ENCODE measurements around the gene ZNF219.

DNA sequence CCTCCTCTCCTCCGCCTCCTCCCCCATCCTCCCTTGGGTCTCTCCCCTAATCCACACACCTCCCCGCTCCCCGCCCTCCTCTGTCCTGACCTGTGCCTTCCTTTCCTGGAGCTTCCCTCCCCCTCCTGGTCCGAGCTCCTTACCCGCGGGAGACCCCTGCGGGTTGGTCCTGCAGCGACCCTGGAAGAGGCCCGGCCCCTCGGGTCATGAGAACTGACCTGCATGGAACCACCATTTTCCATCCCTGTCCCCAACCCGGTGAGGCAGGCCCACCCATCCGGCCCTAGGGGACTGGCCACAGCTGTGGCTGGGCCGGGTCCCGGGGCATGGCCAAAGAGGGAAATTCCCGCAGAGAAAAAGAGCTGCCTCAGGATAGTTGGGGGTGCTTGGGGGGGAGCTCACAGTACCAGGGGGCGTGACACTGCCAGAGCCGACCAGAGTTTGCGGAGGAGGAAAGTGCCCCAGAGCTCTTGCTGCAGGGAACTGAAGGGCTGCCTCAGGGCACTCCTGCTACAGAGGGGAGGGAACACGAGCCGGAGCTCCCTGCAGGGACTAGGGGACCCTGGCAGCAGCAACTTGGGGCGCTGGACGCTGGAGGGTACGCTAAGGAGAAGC is 27.7 kb downstream of the ZNF219 start:
- TF ChIP-seq, protein P1, sequence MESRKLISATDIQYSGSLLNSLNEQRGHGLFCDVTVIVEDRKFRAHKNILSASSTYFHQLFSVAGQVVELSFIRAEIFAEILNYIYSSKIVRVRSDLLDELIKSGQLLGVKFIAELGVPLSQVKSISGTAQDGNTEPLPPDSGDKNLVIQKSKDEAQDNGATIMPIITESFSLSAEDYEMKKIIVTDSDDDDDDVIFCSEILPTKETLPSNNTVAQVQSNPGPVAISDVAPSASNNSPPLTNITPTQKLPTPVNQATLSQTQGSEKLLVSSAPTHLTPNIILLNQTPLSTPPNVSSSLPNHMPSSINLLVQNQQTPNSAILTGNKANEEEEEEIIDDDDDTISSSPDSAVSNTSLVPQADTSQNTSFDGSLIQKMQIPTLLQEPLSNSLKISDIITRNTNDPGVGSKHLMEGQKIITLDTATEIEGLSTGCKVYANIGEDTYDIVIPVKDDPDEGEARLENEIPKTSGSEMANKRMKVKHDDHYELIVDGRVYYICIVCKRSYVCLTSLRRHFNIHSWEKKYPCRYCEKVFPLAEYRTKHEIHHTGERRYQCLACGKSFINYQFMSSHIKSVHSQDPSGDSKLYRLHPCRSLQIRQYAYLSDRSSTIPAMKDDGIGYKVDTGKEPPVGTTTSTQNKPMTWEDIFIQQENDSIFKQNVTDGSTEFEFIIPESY (IDR thresholded peaks at IDR 0.05; ENCODE audit: extremely low read depth, insufficient replicate concordance, low read length) = no peak
- TF ChIP-seq, protein P2, sequence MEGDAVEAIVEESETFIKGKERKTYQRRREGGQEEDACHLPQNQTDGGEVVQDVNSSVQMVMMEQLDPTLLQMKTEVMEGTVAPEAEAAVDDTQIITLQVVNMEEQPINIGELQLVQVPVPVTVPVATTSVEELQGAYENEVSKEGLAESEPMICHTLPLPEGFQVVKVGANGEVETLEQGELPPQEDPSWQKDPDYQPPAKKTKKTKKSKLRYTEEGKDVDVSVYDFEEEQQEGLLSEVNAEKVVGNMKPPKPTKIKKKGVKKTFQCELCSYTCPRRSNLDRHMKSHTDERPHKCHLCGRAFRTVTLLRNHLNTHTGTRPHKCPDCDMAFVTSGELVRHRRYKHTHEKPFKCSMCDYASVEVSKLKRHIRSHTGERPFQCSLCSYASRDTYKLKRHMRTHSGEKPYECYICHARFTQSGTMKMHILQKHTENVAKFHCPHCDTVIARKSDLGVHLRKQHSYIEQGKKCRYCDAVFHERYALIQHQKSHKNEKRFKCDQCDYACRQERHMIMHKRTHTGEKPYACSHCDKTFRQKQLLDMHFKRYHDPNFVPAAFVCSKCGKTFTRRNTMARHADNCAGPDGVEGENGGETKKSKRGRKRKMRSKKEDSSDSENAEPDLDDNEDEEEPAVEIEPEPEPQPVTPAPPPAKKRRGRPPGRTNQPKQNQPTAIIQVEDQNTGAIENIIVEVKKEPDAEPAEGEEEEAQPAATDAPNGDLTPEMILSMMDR (IDR thresholded peaks at IDR 0.05 in 2 of 3, conservative IDR thresholded peaks at IDR 0.05 in 1 of 3; ENCODE audit: borderline replicate concordance in 1 of 3, insufficient read depth in 1 of 3, low read depth in 2 of 3, low read length in 2 of 3) = no peak
- TF ChIP-seq RAD21 (IDR thresholded peaks at IDR 0.05; ENCODE audit: low read depth) (no peak), EZH2phosphoT487 (IDR thresholded peaks at IDR 0.05; ENCODE audit: borderline replicate concordance) (no peak)

Data from HCT116 (cell line).